ENCODE results near the gene GPR132.

- TF ChIP-seq POLR2A (IDR thresholded peaks at IDR 0.05) (no peak), CTCF (IDR thresholded peaks at IDR 0.05 in 8 of 11, conservative IDR thresholded peaks at IDR 0.05 in 3 of 11) (no peak), POLR2AphosphoS5 (IDR thresholded peaks at IDR 0.05) (no peak)
Observed at GRCh38 chr14:105007593-105008264, 57.5 kb downstream of the GPR132 start.
